ENCODE data around the gene ZBTB2.

The ZBTB2 gene

GRCh38 chr6:151425561-151425960, 34.2 kb upstream of the ZBTB2 start:
- no peak for TF ChIP-seq CTCF (IDR thresholded peaks at IDR 0.05; ENCODE audit: low read depth, low read length)
- H3K36me3 ChIP-seq = peaks cover 34% of the 10 kb centered on the region
- H3K27me3 ChIP-seq = no peaks in the 10 kb centered on the region
- no peaks in the 10 kb centered on the region for H3K9me3 ChIP-seq
- no peak overlapping the region for H3K4me3 ChIP-seq (ENCODE audit: low read depth, low read length)
- DNase-seq = no peak
- no peaks in the 10 kb centered on the region for H3K4me1 ChIP-seq

- H3K9me3 ChIP-seq = no peaks in the 10 kb centered on the region
- H3K36me3 ChIP-seq = peaks cover 23% of the 10 kb centered on the region
- no peak for TF ChIP-seq CTCF (IDR thresholded peaks at IDR 0.05; ENCODE audit: low read depth, low read length)
- H3K4me1 ChIP-seq = no peaks in the 10 kb centered on the region
- no peak for DNase-seq
- H3K4me3 ChIP-seq (ENCODE audit: low read depth, low read length) = no peak overlapping the region
- no peaks in the 10 kb centered on the region for H3K27me3 ChIP-seq
These were observed 31.6 kb upstream of the ZBTB2 start for GRCh38 chr6:151422981-151423380.

- H3K4me1 ChIP-seq = no peaks in the 10 kb centered on the region
- no peak for TF ChIP-seq CTCF (IDR thresholded peaks at IDR 0.05; ENCODE audit: low read depth, low read length)
- no peak for DNase-seq
- peaks cover 35% of the 10 kb centered on the region for H3K36me3 ChIP-seq
- no peak overlapping the region for H3K4me3 ChIP-seq (ENCODE audit: low read depth, low read length)
- no peaks in the 10 kb centered on the region for H3K27me3 ChIP-seq
- H3K9me3 ChIP-seq = no peaks in the 10 kb centered on the region
These were observed 26.1 kb upstream of the ZBTB2 start for GRCh38 chr6:151417477-151417876.

GRCh38 chr6:151414641-151415260, 23.4 kb upstream of the ZBTB2 start:
- H3K9me3 ChIP-seq = no peaks in the 10 kb centered on the region
- H3K36me3 ChIP-seq = peaks cover 53% of the 10 kb centered on the region
- H3K4me3 ChIP-seq (ENCODE audit: low read depth, low read length) = no peak overlapping the region

GRCh38 chr6:151413372-151414145, 22.2 kb upstream of the ZBTB2 start:
- no peak for TF ChIP-seq CTCF (IDR thresholded peaks at IDR 0.05; ENCODE audit: low read depth, low read length)
- H3K4me3 ChIP-seq (ENCODE audit: low read depth, low read length) = no peak overlapping the region
- no peak for DNase-seq
- H3K36me3 ChIP-seq = peaks cover 53% of the 10 kb centered on the region
- H3K4me1 ChIP-seq = no peaks in the 10 kb centered on the region
- H3K27me3 ChIP-seq = no peaks in the 10 kb centered on the region
- H3K9me3 ChIP-seq = no peaks in the 10 kb centered on the region

More at GRCh38 chr6:151414641-151415260, 23.4 kb upstream of the ZBTB2 start:
- Histone ChIP-seq H3K27me3 (no peaks in the 10 kb centered on the region), H3K4me1 (no peaks in the 10 kb centered on the region)
- no peak for TF ChIP-seq CTCF (IDR thresholded peaks at IDR 0.05; ENCODE audit: low read depth, low read length)
- no peak for DNase-seq

- no peak for TF ChIP-seq CTCF (IDR thresholded peaks at IDR 0.05; ENCODE audit: low read depth, low read length)
- Histone ChIP-seq H3K27me3 (no peaks in the 10 kb centered on the region), H3K36me3 (peaks cover 53% of the 10 kb centered on the region), H3K4me3 (ENCODE audit: low read depth, low read length) (no peak overlapping the region), H3K9me3 (no peaks in the 10 kb centered on the region), H3K4me1 (no peaks in the 10 kb centered on the region)
- DNase-seq = no peak
These were observed 21.6 kb upstream of the ZBTB2 start for GRCh38 chr6:151412909-151413308.
